HG03095 (cell line): ENCODE data around the gene MICAL3.

Source experiments
- ATAC-seq: cut with Tn5 transposase; IDR thresholded peaks from one replicate; pipeline ENCODE4 v1.9.1; 2021; ENCODE audit warnings: moderate library complexity; ENCODE audit not compliant: unreplicated experiment

The MICAL3 gene

DNA sequence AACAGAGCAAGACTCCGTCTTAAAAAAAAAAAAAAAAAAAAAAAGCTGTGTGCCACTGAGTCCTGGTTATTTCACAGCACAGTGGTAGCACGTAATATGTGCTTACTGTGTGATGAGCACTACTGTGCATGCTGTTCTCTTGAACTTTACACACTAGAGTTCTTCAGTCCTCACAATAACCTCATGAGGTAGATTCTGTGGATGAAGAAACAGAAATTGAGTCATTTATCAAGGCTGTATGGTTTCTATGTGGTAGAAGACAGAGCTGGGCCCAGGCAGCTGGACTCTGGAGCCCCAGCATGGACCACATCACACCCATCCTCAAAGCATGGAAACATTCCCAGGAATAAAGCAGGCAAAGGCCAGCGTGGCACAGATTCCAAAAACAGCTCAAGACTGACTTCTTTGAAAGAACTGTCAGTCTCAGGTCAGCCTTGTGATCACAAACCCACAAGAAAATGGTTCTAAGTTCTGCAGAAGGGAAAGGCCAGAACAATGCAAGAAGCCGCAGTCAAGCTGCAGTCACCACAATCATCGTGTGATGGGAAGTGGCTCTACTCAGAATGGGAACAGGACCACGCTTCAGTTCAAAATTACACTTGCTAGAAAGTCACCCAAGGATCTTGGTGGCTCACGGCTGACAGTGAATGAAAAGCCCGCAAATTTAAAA, 49.5 kb downstream of the MICAL3 start:
- no peak for ATAC-seq

DNA sequence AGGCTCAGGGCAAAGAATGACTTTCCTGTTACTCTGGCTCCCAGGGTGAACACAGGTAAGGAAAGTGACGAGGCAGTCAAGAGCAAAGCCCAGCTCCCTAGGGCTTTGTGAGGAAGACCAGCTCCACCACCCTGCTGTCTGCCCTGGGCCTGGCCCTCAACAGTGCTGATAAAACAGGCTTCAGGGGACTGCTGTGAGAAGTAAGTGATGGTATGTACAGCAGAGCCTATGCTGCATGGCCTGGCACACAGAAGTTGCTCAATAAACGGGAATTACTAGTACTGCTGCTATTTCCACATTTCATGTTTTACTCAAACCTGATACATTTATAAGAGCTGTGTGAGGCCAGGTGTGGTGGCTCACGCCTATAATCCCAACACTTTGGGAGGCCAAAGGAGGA, 50.3 kb downstream of the MICAL3 start:
- no peak for ATAC-seq

DNA sequence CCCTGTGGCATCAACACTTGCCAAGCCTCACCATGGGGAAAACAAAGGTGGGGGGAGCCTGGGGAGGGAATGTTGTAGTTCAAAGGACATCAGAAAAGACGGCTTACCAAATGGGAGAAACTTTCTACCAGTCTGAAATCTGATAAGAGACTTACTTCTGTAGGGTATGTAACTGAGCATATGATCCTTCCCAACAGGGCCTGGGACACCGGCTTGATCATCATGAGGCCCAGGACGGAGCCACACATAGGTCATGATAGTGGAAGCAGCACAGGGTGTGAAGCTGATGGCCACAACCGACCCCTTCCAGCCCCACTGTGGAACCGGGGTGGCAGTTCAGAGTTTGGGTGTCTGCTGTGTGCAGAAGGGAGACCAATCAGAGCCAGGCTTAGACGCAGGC, 51.1 kb downstream of the MICAL3 start:
- ATAC-seq = no peak

DNA sequence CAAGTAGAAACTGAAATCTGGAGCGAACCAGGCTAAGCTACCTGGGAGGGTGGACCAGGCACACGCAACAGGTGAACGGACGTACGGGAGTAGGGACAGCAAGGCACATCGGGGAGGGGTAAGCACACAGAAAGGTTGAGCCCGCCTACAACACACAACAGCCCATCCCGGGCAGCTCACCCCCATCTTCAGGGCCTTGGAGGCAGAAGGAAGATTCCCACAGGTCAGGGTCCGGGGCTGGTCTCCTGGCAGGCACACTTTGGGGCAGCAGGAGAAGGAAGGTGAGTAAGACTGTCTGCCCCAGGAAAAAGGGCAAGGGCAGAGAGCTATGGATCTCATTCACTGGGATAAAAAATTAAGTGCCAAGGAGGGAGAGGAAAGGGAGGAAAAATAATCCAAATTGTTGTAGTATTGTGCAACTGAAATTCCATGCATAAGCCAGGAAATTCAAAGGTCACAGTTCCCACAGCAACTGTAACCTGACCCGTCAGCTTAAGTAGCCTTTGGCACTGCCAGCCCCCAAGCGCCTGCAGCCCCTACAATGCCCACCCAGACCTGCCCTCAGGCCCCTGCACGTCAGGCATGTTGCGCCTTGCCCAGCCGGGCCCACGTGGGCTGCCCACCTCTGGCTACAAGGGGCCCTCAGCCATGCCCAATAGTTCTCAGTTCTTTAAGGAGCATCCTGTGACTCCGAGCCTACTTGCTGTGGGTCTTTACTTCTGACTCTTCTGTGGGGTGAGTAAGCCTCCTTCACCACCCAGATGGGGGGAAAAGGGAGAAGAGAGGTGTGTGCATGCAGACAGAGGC, 51.8 kb downstream of the MICAL3 start:
- no peak for ATAC-seq

DNA sequence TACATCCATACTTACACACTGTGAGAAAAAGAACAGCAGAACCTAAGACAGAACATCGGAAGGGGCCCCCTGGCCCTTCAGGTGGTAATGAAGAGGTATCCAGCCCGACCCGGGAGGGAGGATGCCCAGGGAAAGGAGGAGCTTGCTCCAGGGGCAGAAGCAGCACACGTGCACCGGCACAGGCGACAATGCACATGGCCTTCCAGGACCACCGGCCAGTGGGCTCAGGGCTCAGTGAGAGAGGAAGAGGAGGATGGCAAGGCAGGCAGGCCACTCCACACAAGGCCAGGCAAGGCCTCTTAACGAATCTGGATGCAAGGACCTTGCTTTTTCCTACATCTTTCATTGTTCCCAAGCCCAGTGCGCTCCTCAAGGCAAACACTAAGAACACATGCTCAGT, 52.6 kb downstream of the MICAL3 start:
- no peak for ATAC-seq

DNA sequence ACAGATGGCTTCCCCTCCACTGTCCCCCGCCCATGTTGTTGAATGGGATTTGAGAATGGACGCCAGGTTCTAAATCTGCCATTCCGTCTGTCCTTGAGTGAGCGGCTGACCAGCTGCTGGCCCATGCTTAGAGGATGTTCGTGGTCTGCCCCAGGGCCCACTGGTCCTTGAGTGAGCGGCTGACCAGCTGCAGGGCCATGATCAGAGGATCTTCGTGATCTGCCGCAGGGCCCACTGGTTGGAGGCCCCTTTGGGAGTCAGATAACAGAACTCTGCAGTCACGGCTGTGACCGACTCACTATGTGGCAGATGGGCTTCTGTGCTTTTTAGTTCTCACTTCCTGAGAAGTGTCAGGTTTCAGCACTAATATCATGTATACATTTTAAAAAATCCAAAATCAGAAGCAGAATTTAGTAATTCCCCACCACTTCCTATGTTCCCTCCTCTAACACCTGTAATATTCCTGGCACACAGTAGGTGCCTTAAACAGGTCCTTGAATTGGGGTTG, 54.1 kb downstream of the MICAL3 start:
- no peak for ATAC-seq

DNA sequence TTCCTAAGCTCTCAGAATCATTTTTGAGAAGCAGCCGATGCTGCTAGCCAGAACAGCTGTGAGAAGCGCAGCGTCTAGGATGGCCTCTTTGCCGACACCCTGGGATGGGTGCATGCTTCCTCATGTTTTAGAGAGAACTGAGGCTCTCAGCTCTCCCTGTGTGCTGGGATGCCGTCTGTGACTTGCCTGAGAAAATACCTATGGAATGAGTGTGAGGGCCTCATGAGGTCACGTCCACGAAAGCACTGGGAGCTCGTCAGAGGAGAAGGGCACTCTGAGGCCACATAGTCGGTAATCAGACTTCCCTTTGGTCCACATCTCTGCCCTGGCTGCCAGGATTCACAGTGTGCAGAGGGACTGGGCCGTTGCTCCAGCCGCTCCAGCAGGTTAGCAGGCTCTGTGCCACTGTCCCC, 54.7 kb downstream of the MICAL3 start:
- no peak for ATAC-seq

DNA sequence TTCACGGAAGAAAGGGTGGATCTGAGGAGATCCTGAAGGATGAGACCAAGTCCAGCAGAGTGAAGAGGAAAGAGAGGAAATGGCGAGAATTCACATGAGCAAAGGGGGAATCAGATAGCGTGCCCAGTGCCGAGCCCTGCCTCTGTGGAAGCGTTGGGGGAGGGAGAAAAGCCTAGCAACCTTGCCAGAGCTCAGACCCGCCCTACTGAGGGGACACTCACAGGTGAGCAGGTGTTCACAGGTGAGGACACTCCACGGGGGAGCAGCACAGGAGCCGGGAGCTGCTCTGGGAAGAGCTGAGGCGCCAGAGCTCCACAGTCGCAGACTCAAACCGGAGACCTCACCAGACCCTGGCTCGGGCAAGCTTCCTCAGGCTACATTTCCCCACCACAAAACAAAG, 56.2 kb downstream of the MICAL3 start:
- ATAC-seq = no peak

DNA sequence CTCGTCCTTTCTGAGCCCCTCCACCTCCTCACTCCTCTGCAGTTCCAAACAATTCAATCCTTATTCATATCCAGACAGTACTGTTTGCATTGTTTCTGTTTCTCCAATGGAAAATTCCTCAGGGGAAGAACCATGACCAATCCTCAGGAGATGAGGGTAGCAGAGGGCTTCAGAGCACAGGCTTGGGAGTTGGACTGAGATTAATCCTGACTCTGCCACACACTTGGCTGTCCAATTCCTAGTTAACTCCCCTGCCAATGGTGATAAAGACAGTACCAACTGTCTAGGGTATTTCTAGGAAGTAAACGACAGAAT, 58.0 kb downstream of the MICAL3 start:
- no peak for ATAC-seq

DNA sequence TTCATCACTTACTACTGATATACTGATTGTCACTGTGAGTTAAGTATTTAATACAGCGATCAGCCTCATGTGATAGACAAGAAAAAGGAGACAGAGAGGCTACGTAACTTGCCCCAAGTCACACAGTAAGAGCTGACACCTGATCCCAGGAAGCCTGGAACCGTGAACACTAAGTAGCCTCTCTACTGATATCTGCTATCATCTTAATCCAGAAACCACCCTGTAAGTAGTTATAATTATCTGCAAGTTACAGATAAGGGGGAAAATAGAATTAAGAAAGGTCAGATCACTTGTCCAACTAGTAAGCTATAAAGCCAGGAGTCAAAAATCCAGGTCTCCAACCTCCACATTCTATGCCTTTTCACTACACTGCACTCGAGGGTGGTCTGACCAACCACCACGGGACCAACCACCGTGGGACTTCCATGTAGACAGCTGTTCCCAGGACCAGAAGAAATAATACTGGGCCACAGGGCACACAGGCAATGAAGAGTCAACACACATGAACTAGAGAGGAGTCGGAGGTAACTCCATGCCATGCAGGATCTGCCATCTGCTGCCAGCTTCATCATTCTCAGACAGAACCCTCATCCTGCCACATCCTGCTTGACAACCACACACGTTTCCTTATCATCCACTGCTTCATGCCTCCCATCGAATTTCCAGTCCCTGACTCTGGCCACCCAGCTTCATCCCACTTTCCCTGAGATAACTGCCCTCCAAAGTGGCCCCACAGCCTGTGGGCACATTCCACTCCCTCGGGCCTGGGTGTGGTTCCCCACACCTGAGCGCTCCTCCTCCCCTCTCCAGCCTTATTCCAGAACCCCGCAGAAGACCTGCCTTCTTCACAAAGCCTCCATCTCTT, 58.6 kb downstream of the MICAL3 start:
- no peak for ATAC-seq

DNA sequence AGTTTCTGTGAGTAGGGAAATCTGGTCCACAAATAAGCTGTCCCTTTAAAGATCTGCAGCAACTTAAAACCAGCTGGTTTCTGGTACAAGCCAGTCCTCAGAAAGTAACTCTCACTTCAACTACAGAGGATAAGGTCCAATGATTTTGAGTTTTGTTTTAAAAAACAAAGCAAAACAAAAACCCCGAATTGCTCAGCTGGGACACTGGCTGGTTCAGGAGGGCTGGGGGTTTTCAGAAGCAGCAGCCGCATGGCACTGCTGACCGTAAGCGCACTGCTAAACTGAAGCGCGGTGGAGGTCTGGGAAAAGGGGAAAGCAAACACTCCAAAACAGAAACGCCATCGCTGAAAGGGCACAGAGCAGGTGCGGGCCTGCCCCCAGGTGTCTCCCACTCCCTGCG, 59.7 kb downstream of the MICAL3 start:
- peak; percentile 88 for ATAC-seq

DNA sequence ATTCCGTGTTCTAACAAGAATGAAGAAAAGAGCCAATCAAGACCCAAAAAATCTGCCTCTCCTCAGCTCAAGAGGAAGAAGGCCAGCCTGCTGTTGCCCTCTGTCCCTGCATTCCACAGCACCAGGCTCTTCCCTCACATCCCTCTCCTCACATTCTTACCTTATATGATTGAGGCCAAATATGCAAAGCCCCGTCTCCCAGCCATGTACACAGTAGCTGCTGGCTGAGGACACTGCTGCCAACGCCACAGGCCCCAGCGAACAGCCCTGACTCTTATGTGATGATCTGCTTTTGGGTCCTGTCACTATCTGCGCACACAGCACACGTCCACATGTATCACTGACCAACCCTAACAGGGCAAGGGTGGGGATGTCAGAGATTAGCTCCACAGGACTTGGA, 60.2 kb downstream of the MICAL3 start:
- peak; percentile 12 for ATAC-seq

DNA sequence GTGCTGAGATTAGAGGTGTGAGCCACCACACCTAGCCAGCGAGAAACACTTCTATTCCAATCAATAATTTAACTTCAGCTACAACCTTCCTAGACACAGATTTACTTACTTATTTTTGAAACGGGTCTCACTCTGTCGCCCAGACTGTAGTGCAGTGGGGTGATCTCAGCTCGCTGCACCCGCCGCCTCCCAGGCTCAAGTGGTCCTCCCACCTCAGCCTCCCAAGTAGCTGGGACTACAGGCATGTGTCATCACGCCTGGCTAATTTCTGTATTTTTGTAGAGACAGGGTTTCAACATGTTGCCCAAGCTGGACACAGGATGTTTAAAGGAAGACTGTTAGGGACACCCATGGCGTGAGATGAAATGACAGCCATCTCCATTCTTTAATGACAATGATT, 61.3 kb downstream of the MICAL3 start:
- ATAC-seq = no peak

DNA sequence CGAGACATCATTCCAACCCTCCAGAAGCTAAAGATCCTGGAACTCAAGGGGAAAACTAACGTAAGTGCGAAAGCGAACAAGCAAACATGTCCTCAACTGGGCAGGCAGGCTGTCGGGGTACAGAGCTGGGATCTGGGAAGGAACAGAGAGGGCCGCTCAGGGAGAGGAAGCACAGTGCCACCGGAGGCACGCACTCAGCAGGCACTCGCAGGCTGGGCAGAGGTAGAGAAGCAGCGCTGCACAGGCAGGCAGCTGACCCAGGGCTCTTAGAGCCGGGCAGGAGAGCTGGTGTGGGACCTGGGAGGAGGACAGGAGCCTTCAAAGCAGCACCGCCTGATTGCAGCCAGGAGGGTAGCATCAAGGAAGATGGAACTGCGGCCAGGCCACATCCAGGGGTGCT, 62.2 kb downstream of the MICAL3 start:
- ATAC-seq = no peak

DNA sequence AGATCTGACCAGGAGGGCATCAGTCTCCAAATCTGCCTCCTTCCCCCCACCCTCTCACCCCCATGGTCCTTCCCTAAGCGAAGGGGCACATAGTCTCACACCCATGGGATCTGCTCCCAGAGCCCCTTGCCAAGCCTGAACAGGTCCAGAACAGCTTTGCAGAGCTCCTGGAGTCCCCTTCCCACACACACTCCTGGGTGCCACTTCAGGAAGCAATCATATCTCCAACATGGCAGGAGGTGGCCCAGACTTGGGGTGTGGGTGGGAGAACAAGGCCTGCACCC, 63.0 kb downstream of the MICAL3 start:
- no peak for ATAC-seq

DNA sequence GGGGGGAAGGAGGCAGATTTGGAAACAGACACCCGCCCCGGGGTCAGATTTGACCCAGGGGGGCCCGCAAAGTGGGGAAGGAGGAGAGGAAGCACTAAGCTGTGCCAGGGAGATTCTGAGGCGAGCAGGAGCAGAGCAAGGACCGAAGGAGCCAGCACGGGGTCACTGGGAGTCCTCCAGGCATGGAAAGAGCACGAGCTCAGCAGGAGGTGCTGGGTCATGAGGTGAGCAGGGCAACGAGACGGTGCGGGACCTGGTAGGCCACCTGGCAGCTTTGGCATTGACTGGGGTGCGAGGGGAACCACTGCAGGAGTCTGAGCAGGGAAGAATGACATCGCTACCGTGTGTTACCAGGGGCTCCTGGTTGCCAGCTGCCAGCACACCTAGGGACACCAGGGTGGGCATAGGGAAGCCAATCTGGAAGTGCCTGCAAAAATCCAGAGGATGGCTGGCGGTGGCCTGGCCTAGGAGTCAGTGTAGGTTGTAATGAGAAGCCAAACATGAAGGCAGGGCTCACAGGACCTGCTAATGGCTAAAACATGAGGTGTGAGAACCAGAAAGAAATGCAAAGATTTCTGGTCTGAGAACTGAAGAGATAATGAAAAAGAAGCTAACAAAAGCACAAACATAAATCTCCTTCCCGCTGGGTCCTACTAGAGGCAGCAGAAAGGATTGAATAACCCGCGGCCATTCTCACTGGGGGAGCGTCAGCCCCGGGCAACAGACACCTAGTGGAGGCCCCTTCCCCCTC, 63.5 kb downstream of the MICAL3 start:
- ATAC-seq = no peak

DNA sequence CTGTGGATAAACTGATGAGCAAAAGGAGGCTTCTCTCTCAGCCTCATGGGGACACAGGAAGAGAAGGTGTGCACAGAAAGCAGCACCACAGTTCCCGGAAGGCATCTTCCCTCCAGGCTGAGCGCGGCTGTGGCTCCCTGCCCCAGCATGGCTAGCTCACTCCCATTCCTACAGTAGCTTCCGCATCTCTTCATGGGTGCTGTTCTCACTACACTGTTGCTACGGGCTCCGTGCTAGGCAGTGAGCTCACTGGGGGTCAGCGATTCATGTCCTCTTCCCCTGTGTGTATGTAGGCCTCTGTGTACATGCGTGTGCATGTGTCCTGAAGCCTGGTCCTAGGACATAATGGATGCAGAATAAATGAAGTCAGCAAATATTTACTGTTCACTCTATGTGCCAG, 64.3 kb downstream of the MICAL3 start:
- no peak for ATAC-seq

DNA sequence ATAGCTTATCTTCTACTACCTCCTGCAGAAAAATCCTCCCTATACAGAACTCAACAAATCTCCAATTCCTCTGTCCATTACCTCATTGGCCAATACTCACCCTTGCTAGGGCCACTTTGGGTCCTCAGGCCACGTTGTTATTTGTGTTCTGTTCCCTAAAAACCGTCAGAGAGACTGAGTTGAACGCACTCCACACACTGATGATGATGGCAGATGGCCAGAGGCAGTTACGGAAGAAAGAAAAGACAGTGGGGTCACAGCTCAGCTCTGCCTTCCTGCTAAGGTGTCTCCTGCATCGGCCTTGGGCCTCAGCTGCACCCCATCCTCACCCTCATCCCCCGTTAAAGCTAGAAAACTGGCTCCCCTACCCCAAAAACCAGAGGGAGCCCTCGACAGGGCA, 66.2 kb downstream of the MICAL3 start:
- ATAC-seq = no peak

DNA sequence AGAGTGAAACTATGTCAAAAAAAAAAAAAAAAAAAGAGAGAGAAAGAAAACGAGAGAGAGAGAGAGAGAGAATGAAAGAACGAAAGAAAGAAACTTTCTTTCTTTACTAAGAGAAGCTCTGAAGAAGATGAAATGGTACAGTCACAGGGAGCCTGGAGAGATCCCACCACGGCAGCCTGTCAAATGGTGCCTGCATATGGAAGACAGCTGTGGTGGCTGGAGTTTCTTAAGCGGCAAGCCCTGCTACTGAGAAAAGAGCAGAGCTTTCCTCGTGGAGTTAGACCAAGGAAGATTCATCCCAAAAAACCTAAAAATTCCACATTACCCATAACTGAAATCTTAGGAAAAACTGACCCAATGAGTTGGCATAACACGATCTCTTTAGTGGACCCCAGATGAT, 66.7 kb downstream of the MICAL3 start:
- ATAC-seq = no peak

DNA sequence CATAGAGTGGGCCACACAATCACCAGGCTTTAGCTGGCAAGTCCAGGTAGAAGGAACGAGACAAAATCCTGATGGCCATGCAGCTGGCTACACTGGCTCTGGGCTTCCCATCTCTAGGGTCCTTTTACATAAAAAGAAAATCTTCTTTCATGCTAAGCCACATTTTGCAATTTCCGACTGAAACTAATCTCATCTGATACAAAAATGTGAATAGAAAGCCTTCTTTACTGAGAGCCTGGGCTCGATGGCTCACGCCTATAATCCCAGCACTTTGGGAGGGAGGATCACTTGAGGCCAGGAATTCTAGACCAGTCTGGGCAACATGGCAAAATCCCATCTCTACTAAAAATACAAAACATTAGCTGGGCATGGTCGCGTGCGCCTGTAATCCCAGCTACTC, 67.2 kb downstream of the MICAL3 start:
- ATAC-seq = no peak

DNA sequence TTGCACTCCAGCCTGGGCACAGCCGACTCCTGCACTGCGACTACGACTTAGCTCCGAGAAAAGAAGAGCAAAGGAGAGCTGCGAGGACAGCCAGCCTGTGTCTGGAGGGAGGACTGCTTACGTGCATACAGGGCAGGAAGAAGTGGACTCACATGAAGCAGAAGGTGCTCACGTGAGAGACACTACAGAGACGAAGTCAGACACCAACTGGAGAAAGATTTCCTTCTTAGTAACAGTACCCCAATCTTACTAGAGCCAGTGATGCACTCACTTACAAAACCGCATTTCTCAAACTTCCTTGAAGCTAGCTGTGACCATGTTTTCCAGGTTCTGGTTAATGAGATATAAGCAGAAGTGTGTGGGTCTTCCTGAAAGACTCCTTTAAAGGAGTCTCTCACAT, 67.7 kb downstream of the MICAL3 start:
- no peak for ATAC-seq
